Stimulated activated CD8-positive, alpha-beta memory T cell treated with anti-CD3 and anti-CD28 coated beads, Interleukin-15, amount 100 ng/mL, for 48 hours (primary cell): ENCODE data around the gene MAML3.

Experiments used
- DNase-seq, 2 donors: peaks; one replicate each; pipeline ENCODE4 v3.0.0-alpha.2; 2020; ENCODE audit warnings: low read depth in 2 of 2

Gene MAML3

DNA sequence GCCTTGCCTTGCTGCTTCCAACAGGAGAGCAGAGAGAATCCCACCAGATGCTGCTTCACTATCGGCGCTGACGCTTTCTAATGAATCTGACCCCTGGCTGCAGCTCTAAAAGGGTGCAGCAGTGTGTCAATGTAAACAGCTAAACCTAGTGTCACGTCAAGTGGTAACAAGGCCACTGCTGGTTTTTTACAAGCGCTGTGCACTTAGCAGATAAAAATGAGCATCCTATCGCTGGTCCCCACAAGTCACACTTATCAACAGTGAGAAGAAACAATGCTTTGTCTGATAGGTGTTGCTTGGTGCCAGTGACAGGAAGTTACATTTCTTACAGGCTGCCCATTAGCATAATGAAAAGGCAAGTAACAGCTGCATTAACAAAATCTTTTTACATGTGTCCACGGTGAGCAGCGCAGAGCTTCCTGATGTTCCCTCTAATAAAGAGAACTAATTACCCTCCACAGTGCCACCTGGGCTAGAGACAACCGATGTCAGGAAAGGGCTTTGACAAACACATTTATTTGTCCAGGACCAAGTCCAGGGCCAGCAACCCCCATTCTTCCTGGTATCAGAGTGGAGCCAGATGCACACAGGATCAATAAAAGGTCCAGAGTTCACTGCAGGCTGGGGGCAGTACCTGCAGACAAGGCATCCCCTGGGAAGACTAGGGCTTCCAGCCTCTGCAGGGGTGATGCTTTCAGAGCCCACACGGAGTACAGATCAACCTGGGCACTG is 312.4 kb downstream of the MAML3 start:
- no peak for DNase-seq

DNA sequence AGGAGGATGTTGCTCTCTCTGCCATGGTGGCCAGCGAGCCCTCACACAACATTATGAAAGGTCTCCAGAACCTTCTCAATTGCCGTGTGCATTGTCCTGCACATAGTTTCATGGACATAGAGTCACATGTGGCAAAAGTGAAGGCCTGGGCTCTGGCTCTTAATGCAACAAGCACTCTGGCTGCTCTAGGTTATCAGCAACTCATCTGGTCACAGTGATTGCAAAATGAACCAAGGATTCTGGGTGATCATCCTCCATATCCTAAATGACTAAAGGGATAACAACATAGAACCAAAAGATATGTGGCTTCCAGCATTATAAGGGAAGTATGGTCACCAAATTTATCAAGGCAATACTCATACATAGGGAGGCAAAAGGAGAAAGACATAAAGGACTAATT is 313.2 kb downstream of the MAML3 start:
- no peak for DNase-seq

DNA sequence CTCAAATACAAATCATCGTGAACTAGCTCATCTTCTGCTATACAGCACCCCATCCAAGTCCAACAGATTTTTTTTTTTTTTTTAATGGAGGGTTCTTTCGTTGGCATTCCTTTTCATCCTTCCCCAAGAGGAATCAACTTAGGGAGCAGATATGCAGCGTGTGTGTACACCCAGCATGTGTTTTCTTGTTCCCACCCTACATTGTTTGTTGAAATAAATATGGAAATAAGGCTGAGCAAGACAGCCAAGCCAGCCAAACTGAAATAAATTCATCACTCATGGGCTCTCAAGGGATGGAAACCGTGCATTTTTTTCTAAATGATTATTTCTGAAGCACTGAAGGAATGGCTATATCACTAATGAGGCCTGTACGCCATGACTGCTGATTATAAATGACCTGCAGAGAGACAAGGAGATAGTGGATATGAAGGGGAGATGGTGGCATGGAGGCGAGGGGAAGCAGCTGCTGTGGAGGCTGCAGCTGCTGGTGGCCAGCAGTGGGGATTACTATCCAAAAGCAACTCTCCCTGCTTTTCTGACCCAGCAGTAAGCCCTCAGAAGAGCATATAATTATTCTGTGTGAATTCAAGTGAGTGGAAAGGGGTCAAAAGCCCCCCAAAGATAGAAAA is 314.5 kb downstream of the MAML3 start:
- no peak for DNase-seq

DNA sequence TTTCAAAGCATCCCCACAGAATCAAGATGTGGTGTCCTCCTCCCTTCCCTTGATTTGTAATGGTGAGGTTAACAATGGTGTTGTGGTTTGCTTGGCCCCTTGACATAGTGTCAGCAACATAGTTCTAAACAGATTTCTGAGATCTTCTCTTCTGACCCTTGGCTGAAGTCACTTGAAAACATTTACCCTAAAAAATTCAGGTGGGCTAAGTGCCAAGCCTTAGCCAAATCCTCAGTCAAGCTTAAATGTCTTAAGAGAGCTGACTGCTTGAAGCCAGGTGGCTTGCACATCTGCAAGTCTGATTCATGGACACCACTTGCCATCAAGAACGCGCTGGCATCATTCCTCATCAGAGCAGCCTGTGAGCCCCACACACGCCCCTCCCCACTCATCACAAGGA is 315.2 kb downstream of the MAML3 start:
- no peak for DNase-seq

DNA sequence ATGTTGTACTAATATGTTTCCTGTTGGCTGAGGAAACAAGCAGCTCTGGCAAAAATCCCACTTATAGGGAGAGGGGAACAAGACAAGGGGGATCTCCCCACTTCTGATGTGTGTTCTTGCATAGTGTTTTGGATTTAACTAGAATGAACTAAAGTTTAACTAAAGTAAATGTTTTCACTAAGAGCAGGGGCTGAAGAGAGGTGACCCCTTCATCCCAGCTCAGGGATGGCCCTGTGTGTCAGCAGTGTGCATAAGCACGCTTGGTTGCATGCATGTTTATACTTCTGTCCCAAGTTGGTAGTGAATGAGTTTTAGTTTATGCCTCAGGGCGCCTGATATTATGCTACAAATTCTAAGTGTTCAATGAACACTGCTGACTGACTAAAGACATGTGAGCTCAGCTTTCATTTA is 319.0 kb downstream of the MAML3 start:
- no peak for DNase-seq

DNA sequence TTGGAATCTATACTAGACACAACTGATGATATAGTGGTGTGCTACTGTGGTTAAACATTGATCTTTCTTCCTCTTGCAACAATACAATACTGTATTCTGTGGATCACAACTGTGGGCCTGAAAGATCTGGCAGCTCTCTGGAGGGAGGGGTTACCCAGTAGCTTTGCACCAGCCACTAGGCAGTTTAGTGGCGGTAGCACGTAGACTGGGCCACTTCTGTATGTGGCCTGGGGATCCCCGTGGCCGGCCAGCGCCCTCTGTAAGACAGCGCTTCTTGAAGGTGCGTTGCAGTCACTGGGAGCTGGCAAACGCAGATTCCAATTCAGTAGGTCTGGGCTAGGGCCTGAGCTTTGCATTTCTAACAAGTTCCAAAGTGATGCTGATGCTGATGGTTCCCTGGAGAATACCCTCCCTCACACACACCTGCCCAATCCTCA is 319.7 kb downstream of the MAML3 start:
- no peak for DNase-seq

DNA sequence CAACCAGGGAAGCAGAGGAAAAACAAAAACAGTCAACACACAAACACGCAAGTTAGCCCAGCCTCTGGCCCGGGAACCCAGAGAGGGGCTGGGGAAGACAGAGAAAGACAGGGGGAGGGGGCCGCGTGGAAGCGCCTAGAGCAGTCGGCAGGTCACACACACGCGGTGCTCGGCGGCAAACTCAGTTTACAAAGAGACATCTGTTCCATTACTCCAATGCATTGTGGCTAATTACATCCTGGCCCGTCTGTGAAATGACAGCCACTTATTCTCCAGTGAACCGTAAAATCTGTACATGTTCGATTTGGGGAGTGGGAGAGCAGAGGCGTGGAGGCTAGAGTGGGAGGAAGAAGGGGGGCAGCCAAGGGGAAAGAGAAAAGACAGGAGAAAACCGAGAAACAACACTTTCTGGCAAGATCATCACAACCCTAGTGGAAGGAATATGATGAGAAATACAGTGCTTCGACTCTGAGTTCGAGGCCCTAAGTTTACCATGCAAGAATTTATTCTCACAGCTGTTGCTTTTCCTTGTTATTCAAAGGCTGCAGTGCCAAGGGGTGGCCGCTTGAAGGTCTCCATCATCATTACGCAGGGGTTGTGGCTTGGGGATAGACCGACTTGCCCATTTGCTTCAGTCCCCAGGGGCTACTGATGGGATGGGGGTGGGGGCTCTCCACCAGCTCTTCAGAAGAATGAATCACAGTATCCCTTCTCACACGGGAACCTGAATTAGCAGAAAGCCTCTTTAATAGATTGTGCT is 320.7 kb downstream of the MAML3 start:
- DNase-seq: no peak

DNA sequence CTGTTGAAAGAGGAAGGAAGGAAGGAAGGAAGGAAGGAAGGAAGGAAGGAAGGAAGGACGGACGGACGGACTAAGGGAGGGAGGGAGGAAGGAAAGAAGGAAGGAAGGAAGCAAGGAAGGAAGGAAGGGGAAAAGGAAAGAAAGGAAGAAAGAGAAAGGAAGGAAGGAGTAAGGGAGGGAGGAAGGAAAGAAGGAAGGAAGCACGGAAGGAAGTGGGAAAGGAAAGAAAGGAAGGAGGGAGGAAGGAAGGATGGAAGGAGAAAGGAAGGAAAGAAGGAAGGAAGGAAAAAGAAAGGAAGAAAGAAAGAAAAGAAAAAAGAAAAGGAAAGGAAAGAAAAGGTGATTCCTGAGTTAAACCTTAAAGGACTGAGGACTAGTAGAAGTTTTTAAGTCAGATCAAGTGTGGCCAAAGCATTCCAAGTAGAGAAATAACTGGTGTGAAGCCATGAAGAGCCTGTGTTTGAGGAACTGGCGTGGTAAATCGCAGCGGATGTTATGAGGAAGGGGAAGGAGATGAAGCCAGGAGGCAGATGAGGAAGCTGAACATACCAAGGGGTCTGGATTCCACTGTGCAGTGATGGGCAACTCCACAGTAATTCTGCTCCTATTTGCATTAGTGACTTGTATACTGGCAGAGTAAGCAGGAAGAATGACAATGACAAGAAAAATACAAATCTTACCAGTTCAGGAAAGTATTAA is 324.9 kb downstream of the MAML3 start:
- DNase-seq: no peak

DNA sequence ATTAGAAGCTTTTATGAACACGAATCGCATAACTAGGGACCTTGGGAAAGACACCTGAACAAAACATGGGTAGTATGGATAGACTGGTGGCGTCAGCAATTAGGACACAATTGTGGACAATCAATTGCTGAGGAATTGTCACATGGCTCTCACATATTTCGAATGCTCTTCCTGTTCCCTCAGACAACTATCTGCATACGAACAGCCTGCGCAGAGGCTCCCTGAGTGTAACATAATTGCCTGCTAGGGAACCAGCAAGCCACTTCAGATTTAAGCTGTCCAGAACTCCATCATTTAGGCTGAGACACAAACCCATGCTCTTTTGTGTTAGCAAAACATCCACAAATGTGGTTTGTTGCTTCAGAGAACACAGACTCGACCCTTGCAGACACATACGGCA is 327.6 kb downstream of the MAML3 start:
- no peak for DNase-seq

DNA sequence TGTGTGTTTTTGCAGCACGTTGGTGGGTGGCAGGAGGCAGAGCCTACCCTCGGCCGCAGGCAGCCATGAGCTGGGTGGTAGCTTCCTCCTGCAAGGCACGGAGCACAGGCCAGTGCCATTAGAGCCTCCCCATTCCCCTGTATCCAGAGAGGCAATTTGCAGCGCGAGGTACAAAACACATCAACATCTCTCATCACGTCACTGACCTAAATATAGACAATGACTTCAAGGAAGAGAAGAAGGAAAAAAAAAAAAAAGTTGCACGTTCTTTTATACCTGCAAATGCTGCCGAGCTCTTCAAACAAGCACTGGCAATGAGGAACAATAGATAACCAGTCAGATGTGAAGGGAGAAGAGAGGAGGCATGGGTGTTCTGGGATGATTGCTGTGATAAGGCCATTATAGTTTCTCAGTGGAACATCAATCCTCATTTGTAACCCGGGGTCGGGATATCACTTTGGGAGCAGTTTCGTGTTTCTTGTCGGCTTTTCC is 328.4 kb downstream of the MAML3 start:
- no peak for DNase-seq

DNA sequence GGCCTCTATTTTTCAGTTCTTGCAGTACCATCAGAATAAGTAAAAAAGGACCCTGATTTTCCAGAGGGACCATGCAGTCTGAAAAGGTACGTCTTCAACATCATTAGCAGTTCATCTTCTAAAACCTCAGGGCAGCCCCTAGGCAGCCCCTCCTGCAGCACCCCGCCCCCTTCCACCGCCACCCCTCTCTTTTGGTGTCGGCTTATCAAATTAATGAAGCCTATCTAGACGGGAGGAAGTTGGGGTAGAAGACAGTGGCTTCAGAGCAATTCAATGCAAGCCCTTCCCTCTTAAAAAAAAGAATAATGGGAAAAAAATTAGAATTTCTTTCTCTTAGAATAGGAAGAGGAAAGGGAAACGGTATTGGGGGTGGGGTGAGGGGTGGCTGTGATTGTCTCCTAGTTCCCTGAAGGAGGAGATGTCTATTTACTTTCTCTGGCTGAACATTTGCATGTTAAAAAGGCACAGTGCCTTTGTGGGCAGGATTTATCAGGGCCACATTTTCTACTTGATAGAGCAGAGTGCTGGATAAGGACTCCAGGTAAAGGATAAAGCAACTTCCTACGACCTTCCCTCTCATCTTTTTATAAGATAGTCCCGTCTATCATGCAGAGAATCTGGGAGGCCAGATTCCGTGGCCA is 329.0 kb downstream of the MAML3 start:
- DNase-seq: no peak

DNA sequence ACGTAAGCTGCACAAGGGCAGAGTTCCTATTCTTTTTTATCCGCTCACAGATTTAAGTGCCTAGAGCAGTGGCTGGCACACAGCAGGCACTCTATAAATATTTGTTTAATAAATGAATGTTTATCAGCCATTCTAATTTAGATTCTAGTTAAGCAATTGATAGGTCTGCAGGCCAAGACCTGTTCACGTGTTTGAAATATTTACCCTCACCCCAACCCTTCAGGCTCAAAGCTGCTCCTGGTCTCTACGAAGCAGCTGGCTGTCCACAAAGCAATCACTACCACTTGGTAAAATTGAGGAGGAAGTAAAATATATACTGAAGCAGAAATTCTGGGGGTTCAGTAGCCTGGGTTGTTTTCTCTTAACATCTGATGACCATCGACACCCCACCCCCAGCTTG is 330.2 kb downstream of the MAML3 start:
- DNase-seq: no peak

DNA sequence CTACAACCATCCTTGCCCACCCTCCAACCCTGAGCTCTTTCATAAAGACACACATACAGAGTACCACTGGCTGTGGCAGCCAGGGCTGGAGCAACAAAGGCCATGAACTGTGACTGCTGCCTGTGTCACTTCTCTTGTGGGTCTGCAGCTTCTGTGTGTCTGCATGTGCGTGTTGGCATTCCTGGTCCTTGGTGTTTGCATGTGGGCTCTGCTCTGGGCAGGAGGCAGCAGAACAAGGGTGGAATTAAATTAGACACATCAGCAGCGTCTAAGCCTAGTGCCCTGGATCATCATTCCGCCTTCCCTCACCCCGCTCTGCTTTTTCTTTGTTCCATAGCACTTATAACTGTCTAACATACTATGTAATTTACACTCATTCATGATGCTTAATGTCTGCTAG is 330.6 kb downstream of the MAML3 start:
- no peak for DNase-seq

DNA sequence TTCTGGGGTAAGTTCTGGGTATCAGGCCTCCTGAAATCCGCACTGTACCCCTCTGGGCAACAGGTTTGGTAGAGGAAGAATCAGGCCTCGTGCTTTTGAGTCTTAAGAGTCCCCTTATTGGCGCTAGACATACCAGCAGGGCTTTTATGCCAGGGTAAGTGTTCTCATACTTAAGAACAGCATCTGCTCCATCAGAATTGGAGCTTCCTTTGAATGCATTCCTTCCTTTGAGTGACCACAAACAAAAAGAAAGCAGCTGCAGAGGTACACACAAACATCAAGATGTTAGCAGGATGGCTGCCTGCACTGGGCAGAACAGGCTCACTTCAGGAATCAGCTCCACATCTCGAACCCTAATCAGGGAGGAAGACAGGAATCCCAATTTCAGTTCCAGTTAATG is 331.6 kb downstream of the MAML3 start:
- DNase-seq: no peak

DNA sequence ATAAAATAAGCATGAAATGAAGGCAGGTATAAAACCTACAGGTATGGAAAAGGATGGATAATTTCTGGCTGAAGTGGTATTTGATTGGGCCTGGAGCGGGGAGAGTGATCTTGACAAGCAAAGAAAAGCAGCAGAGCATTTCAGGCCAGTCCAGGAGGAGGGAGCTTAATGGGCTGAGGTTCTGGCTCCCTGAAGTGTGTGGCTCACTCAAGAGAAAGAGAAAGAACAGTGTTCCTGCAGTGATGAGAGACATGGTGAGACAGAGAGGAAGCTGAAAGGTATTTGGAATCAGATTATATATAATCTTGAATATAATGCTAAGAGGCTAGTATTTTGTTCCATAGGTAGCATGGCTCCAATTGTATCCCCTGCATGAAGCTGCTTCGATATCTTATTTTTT is 334.9 kb downstream of the MAML3 start:
- no peak for DNase-seq

DNA sequence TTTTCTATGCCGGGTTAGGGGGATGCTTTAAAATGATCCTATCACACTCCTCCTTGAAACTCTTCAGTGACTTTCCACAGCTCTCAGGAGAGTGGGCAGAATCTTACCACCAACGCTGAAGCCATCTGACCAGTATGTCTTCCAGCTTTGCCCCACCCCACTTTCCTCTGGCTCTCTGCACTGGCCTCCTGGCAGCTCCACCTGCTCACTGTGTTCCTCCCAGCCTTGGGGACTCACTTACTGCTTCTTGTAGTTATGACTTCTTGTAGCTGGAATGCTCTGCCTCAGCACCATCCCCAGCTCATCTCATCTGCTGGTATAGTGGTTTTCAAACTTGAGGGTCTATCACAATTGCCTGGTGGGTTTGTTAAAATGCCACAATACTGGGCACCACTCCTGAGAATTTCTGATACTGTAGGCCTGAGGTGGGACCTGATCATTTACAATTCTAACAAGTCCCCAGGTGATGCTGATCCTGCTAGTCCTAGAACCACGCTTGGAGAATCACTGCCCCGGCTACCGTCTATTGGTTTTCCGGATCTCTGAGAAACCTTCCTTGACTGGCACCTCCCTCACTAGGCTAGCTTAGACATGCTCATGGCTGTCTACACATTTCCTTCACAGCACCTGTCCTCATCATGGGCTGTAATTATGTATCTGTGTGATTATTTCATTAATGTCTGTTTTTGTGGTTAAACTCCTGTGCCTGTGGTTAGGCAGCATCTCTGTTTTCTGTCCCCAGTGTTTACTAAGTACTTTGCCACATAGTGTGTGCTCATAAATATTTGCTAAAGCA is 336.1 kb downstream of the MAML3 start:
- DNase-seq: no peak

DNA sequence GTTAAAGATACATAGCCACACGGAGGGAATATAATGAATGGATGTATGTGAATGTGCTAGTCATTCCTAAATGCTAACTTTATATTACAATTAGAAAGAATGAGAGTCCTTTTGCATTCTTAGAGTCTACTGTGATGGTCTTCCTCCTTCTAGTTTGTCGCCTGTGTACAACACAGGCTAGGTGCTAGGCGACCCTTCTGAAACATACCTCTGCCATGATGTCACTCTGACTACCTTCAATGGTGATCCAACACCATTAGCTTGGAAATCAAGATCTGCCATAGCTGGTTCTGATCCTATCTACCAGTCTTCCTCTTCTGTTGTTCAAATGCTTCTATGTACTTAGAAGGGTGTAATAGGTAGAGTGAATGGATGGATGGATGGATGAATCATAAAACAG is 337.1 kb downstream of the MAML3 start:
- DNase-seq: no peak

DNA sequence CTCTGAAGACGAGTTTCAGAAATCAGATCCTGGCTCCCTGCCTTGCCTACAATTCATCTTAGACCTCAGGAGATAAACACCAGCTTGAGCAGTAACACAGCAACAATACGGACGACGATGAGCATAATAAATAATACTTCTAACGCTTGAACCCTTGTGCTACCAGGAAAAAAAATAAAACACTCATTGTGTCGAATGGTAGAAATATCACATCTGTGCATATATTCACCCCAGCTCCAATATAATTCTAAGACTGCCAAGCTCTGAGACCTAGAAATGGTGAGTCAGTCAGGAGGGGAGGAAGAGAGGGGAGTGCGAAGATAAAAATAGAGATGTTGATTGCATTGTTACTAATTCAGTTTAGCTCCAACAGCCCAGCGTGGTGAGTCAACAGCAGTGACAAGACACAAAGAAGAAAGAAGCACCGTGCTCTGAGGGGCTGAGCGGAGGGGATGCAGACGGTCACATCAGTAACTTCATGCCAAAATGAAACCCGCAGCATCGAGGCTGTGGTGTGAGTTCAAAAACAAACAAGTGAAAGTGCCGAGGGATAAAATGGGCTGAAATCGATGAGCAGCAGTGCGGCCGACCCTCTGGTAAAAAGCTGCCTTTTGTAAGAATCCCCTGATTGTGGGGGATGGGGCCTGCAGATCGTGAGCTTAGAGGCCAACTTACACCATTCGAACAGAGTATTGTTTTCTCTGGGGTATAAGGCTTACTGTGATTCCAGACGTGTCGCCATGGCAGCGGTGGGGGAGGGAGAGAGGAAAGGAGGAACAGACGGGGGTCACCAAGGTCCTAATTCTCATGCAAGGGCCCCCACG is 338.0 kb downstream of the MAML3 start:
- peak; percentile 1 to 5 for DNase-seq

DNA sequence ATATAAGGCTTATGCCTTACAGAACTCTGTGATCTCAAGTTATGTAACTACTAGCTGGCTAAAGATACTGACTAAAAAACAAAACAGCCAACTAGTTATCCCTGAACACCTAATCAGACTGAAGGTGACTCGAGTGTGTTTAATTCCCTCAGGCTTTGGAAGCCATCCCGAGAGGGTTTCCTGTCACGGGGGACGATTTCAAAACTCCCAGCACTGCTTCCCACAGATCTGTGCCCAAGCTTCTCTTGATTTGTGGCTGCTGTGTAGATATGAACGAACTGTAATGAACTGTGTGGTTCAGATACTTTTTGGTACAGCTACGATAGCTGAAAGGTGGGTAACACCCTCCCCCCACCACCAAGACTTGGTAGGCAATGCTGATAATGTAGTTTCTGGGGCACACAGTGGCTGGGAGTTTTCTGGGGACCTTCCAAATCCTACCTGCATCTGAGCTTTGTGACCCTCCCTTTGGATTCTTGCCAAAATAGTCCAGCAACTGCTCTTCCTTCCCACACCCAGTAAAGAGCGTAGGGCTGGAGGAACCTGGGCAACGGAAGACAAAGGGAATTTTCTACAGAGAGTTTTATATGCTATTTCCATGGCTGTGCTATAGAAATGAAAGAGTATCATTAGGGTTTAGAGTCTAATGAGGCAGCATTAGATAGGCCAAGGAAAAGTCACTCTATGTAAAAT is 339.5 kb downstream of the MAML3 start:
- DNase-seq: no peak
